ENCODE measurements around the gene CLIP3. TPM values are rescaled to one million over a fixed set of nuclear protein-coding genes. Genes with fewer than 3 reads are reported as not detected.

Gene CLIP3
- total RNA-seq, 2 experiments from 2014 or later = 0.47 to 0.85 TPM

DNA sequence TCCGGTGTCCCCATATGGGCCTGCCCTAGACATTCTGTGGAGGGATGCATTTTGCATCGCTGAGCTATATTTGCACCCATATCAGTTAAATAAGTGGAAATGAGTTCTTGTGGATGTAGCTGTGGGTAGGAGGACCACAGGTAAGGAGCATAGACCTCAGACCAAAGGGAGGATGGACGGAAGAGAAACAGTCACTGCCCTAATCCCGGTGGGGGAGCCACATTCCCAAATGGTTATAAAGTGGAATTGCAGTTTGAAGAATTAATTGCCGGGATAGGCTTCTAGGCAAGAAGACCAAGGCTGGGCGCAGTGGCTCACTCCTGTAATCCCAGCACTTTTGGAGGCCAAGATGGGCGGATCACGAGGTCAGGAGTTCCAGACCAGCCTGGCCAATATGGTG lies 35.9 kb downstream of the CLIP3 start:
- TF ChIP-seq CTCF (IDR thresholded peaks at IDR 0.05) = no peak
- DNase-seq (no peak), ATAC-seq (ENCODE audit: poor library complexity) (no peak)
- ChIA-PET CTCF (interaction anchor here (0.6 kb wide), 1 partner anchor 38 kb away, joined by 3 read pairs; no protein-coding TSS in a partner anchor), POLR2A (interaction anchor here (0.9 to 3.1 kb wide), 4 partner anchors 12 to 118 kb away, joined by 3 to 13 read pairs (median 3); partner anchors contain the start of genes ALKBH6, POLR2I, SYNE4 and TBCB)
- Histone ChIP-seq H3K36me3 (ENCODE audit: insufficient read depth, low read length) (peaks cover 15% of the 10 kb centered on the region), H3K27ac (ENCODE audit: low read depth in 1 of 2, low read length in 2 of 2) (no peak overlapping the region), H3K4me1 (ENCODE audit: insufficient read depth, low read length) (peaks cover 45% of the 10 kb centered on the region), H3K4me3 (ENCODE audit: low read length) (no peak overlapping the region), H3K9me3 (ENCODE audit: control insufficient read depth in 1 of 2, insufficient read depth in 1 of 2, low read length in 2 of 2) (no peaks in the 10 kb centered on the region), H3K27me3 (ENCODE audit: control insufficient read depth in 1 of 2, insufficient read depth in 2 of 2, low read length in 2 of 2) (no peaks in the 10 kb centered on the region)
- peaks cover 33% of the 10 kb centered on the region for H3K36me3 Mint-ChIP-seq (ENCODE audit: low read depth)
- H3K9me3 Mint-ChIP-seq = no peaks in the 10 kb centered on the region
- H3K27ac Mint-ChIP-seq = peak overlapping the region; percentile 78
- peak overlapping the region; percentile 87 for H3K4me3 Mint-ChIP-seq
- intact Hi-C loops (cut with DNase I, micrococcal nuclease) = loop anchor here in 1 of 2 experiments (5.0 kb wide), 2 partner anchors 56 to 116 kb away; partner anchors contain the start of genes OVOL3, POLR2I, THAP8 and WDR62
- H3K27me3 Mint-ChIP-seq = no peaks in the 10 kb centered on the region
- H3K4me1 Mint-ChIP-seq (ENCODE audit: low read depth) = peaks cover 41% of the 10 kb centered on the region

DNA sequence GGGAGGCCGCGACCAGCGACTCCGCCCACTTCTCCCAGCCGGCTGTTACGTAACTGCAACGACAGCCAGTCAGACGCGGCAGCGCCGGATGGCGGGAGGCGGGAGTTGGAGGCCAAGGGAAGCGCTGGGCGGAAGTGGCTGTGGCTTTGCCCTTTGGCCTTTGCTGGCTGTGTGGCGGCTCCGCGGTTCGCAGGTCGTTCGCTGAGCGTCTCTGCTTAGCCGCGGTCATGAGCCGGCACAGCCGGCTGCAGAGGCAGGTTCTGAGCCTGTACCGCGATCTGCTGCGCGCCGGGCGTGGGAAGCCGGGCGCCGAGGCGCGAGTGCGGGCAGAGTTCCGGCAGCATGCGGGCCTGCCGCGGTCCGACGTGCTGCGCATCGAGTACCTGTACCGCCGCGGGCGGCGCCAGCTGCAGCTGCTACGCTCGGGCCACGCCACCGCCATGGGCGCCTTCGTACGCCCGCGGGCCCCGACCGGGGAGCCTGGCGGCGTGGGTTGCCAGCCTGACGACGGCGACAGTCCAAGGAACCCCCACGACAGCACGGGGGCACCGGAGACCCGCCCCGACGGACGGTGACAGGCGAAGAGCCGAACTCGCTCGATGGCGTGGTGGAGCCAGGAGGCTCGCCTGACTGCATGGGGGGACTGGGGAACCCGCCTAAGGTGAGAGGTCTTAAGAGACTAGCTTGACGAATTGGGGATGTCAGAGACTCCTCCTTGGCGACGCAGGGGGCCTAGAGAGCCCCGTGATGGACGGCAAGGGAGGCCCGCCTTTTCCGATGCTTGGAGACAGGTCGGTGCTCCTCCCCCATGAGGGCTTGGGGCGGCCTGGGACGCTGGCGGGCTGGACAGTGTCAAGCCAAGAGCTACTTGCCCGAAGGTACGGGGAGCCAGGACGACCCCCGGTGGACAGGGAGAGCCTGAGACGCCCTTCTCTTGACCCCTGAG lies 37.4 kb downstream of the CLIP3 start, which contains the start of gene SDHAF1:
Gene SDHAF1 (plus strand): TSS at position 141 of the 946 bp plus-strand sequence. CDS start 87 bp downstream, at position 228.
- intact Hi-C loops (cut with DNase I, micrococcal nuclease) = loop anchor here (1.0 to 5.0 kb wide), 4 partner anchors 19 to 117 kb away; partner anchors contain the start of genes THAP8 (in 2 of the 2), WDR62 (in 2 of the 2), ALKBH6 (in 1 of the 2) and OVOL3 (in 1 of the 2)
- peak within 1 kb of the TSS; percentile 83 for H3K4me3 ChIP-seq (ENCODE audit: low read length)
- peaks cover 45% of the 10 kb centered on the region for H3K4me1 ChIP-seq (ENCODE audit: insufficient read depth, low read length)
- peak within 1 kb of the TSS; percentile 56 to 63 for H3K27ac ChIP-seq (ENCODE audit: low read depth in 1 of 2, low read length in 2 of 2)
- ChIA-PET POLR2A (interaction anchor here (0.5 to 3.2 kb wide), 5 partner anchors 13 to 220 kb away, joined by 3 to 17 read pairs (median 13); partner anchors contain the start of genes ALKBH6 and SYNE4), CTCF (interaction anchor here (1.6 kb wide), 1 partner anchor 36 kb away, joined by 7 read pairs; no protein-coding TSS in a partner anchor)
- ATAC-seq (ENCODE audit: poor library complexity) = peak; percentile 90
- TF ChIP-seq CTCF (IDR thresholded peaks at IDR 0.05) = no peak
- Mint-ChIP-seq H3K9me3 (no peaks in the 10 kb centered on the region), H3K4me1 (ENCODE audit: low read depth) (peaks cover 41% of the 10 kb centered on the region), H3K27ac (peak within 1 kb of the TSS; percentile 83), H3K4me3 (peak within 1 kb of the TSS; percentile 95), H3K36me3 (ENCODE audit: low read depth) (peaks cover 23% of the 10 kb centered on the region), H3K27me3 (no peaks in the 10 kb centered on the region)
- no peaks in the 10 kb centered on the region for H3K27me3 ChIP-seq (ENCODE audit: control insufficient read depth in 1 of 2, insufficient read depth in 2 of 2, low read length in 2 of 2)
- DNase-seq = peak; percentile 81 to 96 (median 91)
- H3K36me3 ChIP-seq (ENCODE audit: insufficient read depth, low read length) = peaks cover 12% of the 10 kb centered on the region
- H3K9me3 ChIP-seq (ENCODE audit: control insufficient read depth in 1 of 2, insufficient read depth in 1 of 2, low read length in 2 of 2) = no peaks in the 10 kb centered on the region

- peak overlapping the region; percentile 44 for H3K27ac Mint-ChIP-seq
- Histone ChIP-seq H3K27me3 (ENCODE audit: control insufficient read depth in 1 of 2, insufficient read depth in 2 of 2, low read length in 2 of 2) (no peaks in the 10 kb centered on the region), H3K36me3 (ENCODE audit: insufficient read depth, low read length) (peaks cover 10% of the 10 kb centered on the region), H3K27ac (ENCODE audit: low read depth in 1 of 2, low read length in 2 of 2) (no peak overlapping the region), H3K4me1 (ENCODE audit: insufficient read depth, low read length) (peaks cover 39% of the 10 kb centered on the region), H3K9me3 (ENCODE audit: control insufficient read depth in 1 of 2, insufficient read depth in 1 of 2, low read length in 2 of 2) (peaks cover 0 to 7% of the 10 kb centered on the region in 2 experiments), H3K4me3 (ENCODE audit: low read length) (peak overlapping the region; percentile 83)
- ATAC-seq (ENCODE audit: poor library complexity) = no peak
- peak overlapping the region; percentile 95 for H3K4me3 Mint-ChIP-seq
- no peaks in the 10 kb centered on the region for H3K27me3 Mint-ChIP-seq
- peaks cover 19% of the 10 kb centered on the region for H3K36me3 Mint-ChIP-seq (ENCODE audit: low read depth)
- peak in 2 of 14 experiments; percentile 25 to 42 for DNase-seq
- intact Hi-C loops (cut with DNase I, micrococcal nuclease) = loop anchor here in 1 of 2 experiments (2.0 kb wide), 1 partner anchor 61 kb away; the partner anchor contains the start of genes THAP8 and WDR62
- H3K4me1 Mint-ChIP-seq (ENCODE audit: low read depth) = peaks cover 30% of the 10 kb centered on the region
- ChIA-PET CTCF (interaction anchor here (0.6 to 1.6 kb wide), 2 partner anchors 20 to 35 kb away, joined by 3 to 7 read pairs; partner anchors contain the start of gene ALKBH6), POLR2A (interaction anchor here (1.5 to 3.2 kb wide), 4 partner anchors 15 to 41 kb away, joined by 4 to 17 read pairs (median 13); partner anchors contain the start of genes ALKBH6 and SYNE4)
- no peak for TF ChIP-seq CTCF (IDR thresholded peaks at IDR 0.05)
- H3K9me3 Mint-ChIP-seq = no peaks in the 10 kb centered on the region
Measured at GRCh38 chr19:35993923-35994598, 38.6 kb downstream of the CLIP3 start.
